Germinal center (tissue), 1 donor: Measurements from ENCODE around the gene SHISA8.

Experiments
- DNase-seq: peaks from one replicate; pipeline ENCODE4 v3.0.0; 2012; ENCODE audit warnings: mixed read lengths, low spot score

The SHISA8 gene

DNA sequence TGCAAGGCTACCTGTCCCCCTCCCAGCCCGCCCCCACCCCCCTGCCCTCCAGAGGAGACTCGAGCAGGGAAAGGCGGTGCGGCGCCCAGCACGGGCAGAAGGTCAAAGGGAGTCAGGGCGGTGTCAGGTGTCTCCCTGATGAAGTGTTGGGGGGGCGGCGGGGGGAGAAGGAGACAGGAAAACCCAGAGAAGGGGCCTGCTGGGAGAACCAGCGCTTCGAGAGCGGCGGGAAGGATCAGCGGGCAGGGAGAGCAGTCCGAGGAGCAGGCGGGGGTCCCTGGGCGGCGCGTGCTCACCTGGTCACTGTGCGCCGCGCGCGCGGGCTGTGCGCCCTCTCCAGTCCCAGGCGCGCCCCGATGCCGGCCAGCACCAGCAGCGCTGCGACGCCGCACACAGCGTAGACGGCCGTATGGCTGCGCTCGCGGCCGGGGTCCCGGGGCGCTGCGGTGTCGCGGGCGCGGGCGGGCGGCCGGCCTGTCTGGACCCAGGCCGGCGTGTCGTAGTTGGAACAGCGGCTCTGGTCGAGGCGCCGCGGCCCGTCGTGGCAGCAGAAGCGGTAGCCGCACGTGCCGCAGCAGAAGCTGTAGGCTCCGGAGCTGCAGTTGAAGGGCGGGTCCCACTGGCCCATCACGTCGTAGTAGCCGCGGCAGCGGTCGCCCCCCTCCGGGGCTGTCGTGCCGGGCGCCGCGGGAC lies 886 bp downstream of the SHISA8 start:
- peak; percentile 26 for DNase-seq

GRCh38 chr22:41913040-41913719 lies 1.7 kb downstream of the SHISA8 start:
- no peak for DNase-seq

- no peak for DNase-seq
These were observed 2.4 kb downstream of the SHISA8 start for GRCh38 chr22:41912338-41913039.

GRCh38 chr22:41911001-41911611 lies 3.8 kb downstream of the SHISA8 start:
- peak; percentile 56 for DNase-seq

GRCh38 chr22:41910050-41911000 lies 4.5 kb downstream of the SHISA8 start:
- DNase-seq, result peak; percentile 48

DNA sequence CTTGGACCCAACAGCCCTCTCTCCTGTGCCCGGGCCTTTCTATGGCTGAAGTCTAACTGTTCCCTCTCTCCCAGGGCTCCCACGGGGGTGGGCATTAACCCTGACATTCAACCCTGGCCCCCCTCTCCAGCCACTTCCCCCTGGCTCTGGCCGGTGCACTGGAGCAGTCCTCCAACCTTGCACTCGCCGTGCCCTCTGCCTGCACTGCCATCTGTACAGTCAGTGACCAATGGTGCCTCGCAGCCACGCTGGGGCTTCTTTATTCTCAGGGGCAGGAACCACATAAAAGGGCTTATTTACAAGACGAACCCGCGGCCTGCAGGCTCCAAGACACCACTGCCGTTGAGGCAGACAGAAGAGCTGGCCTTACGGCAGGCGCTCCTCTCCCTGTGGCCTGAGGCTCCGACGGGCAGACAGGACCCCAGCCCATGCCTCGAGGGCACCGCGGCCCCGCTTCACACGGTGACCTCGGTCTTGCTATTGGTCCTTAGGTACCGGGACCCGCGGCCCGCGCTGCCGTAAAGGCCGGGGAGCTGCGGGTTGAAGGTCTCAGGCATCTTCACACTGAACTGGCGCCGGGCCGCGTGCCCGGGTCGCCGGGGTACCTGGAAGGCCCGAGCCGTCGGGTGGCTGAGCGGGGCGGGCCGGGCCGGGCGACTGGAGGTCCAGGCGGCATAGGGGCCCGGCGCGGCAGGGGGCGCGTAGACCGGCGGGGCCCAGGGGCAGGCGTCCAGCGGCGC lies 5.4 kb downstream of the SHISA8 start:
- DNase-seq, result peak; percentile 12

DNA sequence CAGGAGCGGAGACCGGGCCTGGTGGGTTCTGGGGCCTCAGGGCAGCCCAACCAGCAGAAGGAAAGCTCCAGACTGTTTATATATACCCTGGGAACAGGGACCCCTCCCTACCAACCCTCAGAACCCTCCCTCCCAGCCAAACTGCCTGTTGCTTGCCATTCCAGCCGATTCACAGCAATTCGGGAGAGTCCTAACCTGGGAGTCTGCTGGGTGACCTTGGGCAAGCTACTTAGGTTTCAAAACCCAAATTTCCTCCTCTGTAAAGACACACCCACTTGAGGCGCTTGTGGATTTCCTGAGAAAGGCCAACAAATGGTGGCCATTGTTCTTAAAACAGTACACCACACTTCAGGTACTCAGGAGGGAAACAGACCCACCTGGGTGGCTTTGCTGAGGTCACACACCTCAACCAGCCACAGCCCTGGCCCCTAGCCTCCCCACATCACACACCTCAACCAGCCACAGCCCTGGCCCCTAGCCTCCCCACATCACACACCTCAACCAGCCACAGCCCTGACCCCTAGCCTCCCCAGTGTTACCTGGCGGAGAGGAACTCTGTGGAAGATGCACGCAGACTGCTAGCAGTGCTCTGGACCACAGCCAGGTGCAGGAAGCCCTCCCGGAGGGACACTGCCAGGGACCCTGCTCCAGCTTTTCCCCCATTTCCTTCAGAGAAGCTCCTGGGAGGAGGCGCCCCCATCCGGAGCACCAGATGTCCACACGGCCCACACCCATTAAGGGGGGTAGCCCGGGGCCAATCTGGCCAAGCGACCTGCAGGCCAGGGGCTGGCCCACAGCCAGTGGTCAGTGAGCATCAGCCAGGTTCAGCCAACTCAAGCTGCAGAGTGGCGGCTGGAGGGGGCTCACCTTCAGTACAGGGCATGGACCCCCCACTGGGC lies 6.2 kb downstream of the SHISA8 start:
- DNase-seq, result no peak

- no peak for DNase-seq
These were observed 7.2 kb downstream of the SHISA8 start for GRCh38 chr22:41907436-41908401.

DNA sequence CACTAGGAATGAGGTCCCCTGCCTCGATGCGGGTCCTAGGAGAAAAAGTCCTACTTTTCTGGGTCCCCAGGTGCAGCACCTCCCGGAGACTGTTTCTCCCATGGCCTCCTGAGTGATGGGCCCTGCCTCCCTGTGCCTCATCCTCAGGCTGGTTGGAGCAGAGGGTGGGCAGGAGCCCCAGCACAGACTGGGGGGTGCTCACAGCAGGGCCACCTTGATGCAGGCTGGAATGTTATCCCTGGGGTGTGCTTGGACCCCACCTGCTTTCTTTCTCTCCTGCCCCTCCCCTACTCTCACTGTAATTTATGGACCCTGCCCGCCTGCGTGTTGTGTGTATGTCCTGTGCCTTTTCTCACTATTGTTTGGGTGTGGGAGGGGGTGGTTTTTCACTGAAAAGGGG lies 8.1 kb downstream of the SHISA8 start:
- DNase-seq, result no peak

- DNase-seq, result no peak
These were observed 9.3 kb downstream of the SHISA8 start for GRCh38 chr22:41905411-41906202.

DNA sequence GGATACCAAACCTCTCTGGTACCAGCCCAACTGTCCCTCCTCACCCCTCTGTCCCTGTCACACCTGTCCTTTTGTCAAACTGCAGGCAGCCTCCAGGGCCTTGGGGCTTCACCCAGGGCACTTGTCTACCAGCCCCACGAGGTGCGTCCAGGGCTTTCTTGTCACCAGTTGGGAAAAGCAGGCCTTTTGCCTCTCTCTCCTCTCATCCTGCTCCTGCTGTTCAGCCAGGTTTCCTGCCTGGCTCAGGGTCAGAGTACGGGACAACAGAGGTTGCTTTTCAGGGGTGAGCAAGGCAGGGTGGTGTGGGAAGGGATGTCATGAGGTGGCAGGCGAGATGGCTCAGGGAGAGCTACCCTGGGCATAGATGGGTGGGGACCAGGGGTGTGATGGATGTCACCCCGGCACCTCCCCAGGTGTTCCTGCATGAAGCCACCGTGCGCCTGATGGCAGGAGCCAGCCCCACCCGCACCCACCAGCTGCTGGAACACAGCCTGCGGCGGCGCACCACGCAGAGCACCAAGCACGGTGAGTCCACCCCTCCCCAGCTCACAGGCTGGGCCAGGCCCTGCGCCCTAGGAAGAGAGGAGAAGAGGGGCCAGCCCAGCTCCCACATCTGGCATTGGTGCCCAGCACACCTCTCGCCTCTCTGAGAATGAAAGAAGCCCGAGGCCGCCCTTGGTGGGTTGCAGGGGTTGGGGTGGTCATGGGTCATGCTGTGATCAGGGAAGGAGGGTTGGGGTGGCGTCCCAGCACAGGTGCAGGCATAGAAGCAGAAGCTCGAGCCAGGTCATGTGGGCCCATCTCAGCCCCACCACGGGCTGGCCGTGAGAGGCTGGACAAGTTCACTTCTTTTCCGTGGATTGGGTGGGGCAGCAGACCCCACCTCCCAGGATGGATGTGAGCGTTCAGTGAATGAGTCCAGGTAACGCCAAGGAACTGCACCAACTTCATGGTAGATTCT lies 10.1 kb downstream of the SHISA8 start:
- DNase-seq, result no peak

DNA sequence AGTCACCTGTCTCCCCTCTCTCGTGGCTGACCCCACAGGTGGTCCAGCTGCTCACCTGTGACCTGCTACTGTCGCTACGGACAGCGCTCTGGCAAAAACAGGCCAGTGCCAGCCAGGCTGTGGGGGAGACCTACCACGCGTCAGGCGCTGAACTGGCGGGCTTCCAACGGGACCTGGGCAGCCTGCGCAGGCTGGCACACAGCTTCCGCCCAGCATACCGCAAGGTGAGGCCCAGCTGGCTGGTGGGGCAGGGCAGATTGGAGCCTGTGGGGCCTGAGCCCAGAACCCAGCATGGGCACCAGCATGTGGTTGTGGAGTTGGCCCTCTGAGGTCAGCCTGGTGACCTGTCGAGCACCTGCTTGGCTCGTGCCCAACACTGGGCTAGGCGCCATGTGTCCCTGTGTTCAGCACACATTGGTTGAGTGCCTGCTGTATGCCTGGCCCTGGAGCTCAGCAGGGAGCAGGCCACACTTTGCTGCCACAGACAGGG lies 11.9 kb downstream of the SHISA8 start:
- DNase-seq, result no peak

GRCh38 chr22:41902016-41902415 lies 12.9 kb downstream of the SHISA8 start:
- no peak for DNase-seq

- DNase-seq, result no peak
These were observed 14.1 kb downstream of the SHISA8 start for GRCh38 chr22:41900652-41901312.

GRCh38 chr22:41899992-41900651 lies 14.8 kb downstream of the SHISA8 start:
- no peak for DNase-seq
